CD4-positive, alpha-beta T cell treated with Interleukin-4 for 1 hour (primary cell): ENCODE measurements around the gene HCFC1R1.
A peak's percentile ranks its signal among the peaks of the same experiment; 100 is the strongest.

Experiments
- DNase-seq, 2 donors: peaks; one replicate each; pipeline ENCODE4 v3.0.0-alpha.2; 2020 to 2022

The HCFC1R1 gene

GRCh38 chr16:3017344-3017743 lies 6.4 kb downstream of the HCFC1R1 start:
- no peak for DNase-seq

- DNase-seq, result no peak
These were observed 7.7 kb downstream of the HCFC1R1 start for GRCh38 chr16:3015865-3016521.

- no peak for DNase-seq
These were observed 8.8 kb downstream of the HCFC1R1 start for GRCh38 chr16:3014971-3015370.

DNA sequence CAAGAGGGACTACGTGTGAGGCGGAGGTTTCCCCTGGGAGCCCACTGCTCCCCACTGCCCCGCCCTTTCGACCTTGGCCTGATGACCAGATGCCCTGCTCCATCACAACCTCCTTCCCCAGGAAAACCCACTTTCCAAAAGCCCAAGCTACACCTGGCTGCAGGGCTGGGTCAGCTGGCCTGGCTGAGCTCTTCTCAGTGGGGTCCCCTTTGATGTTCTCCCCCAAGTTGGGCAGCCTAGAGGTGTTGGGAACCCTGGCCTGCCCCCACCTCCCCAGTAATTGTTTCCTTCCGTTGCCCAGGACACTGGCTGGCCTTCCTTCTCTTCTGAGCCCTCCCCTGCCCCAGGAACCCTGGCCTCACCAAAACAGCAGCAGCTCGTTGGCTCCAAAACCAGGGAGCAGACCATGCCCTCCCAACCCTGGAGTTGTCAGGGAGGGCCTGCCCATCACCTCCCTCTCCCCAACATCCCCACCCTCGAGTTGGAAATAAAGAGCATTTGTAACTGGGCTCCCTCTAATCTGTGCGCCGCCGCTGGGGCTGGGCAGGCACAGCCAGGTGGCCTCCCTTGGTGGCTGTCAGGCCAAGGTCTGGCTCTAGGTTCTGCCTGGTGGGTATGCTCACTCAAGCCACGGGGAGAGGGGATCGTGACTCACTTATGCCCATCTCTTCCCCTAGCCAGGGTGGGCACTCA lies 9.6 kb downstream of the HCFC1R1 start:
- DNase-seq, result no peak

DNA sequence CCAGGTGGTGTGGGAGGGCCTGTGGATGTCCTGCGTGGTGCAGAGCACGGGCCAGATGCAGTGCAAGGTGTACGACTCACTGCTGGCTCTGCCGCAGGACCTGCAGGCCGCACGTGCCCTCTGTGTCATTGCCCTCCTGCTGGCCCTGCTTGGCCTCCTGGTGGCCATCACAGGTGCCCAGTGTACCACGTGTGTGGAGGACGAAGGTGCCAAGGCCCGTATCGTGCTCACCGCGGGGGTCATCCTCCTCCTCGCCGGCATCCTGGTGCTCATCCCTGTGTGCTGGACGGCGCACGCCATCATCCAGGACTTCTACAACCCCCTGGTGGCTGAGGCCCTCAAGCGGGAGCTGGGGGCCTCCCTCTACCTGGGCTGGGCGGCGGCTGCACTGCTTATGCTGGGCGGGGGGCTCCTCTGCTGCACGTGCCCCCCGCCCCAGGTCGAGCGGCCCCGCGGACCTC lies 10.2 kb downstream of the HCFC1R1 start:
- no peak for DNase-seq

DNA sequence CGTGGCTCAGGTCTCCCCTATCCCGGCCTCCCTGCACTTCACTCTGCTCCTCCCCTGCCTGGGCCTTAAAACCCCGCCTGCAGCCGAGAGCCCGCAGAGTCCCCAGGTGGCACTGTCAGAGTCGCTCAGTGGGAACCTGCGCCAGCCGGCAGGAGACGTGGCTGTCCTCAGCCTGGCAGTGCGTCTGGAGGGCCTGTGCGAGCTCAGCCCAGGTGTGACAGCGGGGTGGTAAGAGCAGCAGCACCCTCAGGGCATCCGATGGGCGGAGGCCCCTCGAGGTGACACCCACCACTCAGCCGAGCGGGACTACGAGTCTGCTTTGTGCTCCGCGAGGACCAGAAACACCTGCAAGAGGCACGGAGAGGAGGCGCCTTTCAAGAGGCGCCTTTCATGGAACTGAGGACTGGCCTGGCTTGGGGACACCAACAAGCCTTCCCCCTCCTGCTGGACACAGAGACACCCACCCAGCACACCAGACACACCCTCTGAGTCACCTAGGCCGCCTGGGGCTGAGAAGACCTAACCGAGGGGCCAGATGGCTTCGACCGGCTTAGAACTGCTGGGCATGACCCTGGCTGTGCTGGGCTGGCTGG lies 10.8 kb downstream of the HCFC1R1 start, which contains the start of gene CLDN9:
TSS of gene CLDN9 (plus strand) at position 96 of the 593 bp plus-strand sequence. CDS start at position 536, 440 bp downstream.
- no peak for DNase-seq

GRCh38 chr16:3012246-3012645 lies 11.5 kb downstream of the HCFC1R1 start:
- no peak for DNase-seq

- DNase-seq, result no peak
These were observed 13.2 kb downstream of the HCFC1R1 start for GRCh38 chr16:3010510-3010909.

DNA sequence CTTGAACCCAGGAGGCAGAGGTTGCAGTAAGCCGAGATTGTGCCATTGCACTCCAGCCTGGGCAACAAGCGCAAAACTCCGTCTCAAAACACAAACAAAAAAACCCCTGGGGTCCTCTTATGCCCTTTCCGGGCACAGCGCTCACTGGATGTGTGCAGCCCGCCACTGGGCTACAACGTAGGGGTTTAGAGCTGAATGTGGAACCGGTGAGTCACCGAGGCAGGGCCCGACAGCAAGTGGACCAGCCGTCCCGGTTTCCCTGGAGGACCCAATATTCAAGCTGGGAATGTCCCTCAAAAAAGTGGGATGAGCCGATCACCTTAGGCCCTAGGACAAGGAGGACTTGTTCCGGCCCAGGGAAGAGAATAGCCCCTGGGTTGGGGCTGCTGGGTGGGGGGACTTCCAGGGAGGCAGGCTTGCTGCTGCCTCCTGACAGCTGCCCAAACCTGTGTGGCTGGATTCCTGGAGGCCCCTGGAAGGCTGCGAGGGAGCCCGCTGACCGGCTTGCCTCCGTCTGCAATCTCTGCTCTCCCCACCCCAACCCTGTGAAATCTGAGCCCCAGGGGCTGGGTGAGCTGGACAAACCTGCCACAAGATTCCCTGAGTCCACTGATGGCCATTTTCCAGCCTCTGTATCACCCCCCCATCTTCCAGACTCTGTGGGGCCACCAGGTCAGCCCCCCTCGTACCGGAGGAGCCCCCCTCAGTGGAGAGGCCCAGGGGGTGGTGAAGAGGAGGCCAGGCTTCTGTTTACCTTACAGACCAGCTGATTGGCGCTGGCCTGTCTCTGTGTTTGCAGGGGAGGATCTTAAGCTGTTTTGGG lies 14.0 kb downstream of the HCFC1R1 start:
- no peak for DNase-seq

DNA sequence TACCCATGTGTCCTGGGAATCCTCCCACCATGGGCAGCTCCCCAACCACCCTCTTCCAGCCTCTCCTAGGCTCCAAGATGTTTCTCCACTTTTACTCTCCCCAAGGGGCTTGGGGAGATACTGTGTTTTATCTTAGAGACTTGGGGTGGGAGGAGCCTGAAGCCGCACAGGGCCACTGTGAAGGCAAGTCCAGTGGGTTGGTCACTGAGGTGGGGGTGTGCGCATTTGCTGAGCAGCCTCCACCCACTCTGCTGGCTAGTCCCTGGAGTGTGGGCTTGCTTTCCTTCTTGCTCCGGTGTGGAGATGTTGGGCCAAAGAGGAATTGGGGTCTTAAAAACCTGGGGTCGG lies 15.1 kb downstream of the HCFC1R1 start:
- no peak for DNase-seq

- DNase-seq, result peak; percentile 30 to 38
These were observed 15.6 kb downstream of the HCFC1R1 start for GRCh38 chr16:3007957-3008689.

DNA sequence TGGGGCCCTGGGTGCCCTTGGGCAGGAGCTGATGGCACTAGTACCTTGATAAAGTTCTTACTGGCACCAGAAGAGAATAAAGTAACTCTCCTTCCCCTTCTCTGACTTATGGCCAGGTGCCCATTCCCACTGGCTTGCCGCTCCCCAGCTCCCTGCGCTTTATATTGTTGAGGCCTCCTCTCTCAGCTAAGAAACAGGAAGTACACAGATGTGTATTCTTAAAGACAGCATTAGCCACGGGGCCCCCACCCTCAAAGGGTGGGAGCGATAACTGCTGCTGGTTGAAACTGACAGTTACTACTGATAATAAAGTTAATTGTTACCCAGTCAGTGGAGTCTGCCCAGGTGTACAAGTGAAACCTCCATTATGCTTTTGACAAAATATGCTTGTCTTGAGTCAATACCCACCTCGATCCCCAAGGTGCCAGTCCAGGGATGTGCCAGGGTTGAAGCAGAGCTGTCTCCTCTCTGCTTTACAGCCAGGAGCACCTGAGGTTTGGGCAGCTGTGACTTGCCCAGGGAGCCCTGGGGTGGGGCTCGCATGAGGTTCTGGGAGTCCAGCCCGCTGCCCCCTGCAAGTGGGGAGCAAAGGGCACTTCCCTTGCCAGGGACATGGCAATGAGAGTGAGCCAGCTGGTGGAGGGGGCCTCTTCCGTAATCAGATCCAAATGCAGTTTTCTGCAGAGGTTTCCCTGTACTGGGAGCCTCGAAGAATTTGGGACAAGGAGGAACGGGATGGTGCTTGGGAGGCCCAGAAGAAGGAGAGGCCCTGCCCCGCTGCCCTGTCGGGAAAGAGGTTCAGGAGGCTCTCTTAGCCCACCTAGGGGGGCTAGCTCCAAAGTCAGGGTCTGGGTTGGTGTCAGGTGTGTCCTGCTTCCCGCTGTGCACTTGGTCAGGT lies 16.4 kb downstream of the HCFC1R1 start:
- no peak for DNase-seq

GRCh38 chr16:3004781-3005284 lies 18.9 kb downstream of the HCFC1R1 start:
- DNase-seq, result no peak

DNA sequence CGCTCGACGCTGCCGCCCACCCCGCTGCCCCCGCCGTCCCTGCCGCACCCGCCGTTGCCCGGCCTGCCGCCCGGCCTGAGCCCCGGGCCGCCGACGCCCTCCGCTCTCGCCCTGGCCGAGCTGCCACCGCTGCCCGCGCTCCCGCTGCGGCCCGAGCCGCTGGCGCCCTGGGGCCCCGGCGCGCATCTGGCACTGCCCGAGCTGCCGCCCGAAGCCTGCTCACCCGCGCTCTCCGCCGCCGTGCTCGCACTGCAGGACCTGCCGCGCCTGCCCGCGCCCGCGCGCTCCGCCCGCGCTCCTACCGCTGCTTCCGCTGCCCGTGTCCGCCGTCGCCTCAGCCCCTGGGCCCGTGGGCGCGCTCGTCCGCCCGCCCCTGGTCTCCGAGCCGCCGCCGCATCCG lies 19.4 kb downstream of the HCFC1R1 start:
- DNase-seq, result no peak

DNA sequence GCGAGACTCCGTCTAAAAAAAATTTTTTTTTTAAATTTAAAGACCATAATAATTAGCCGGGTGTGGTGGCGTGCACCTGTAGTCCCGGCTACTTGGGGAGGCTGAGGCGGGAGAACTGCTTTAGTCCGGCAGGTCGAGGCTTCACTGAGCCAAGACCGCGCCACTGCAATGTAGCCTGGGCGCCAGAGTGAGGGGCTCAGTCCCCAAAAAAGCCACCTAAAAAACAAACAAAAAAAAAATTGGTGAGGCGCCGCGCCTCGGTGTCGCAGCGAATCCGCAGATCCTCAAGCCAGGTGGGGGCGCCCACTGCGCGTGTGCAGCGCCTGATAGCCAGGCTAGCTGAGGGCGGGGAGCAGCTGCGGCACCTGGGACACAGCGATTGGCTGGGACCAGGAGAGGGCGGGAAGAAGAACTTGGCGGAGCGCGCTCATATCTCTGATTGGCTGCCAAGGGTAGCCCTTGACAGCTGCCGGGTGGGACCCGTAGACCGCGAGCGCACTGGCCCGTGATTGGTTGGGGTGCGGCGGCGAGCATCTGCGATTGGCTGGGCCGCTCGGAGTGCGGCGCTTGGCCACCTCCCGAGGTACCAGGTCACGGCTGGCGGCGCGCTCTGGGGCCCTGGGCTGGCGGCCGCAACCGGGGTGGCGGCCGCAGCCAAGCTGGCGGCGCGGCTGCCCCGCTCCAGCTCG lies 20.0 kb downstream of the HCFC1R1 start:
- peak; percentile 99 for DNase-seq

GRCh38 chr16:3001316-3001715 lies 22.4 kb downstream of the HCFC1R1 start:
- DNase-seq, result no peak

DNA sequence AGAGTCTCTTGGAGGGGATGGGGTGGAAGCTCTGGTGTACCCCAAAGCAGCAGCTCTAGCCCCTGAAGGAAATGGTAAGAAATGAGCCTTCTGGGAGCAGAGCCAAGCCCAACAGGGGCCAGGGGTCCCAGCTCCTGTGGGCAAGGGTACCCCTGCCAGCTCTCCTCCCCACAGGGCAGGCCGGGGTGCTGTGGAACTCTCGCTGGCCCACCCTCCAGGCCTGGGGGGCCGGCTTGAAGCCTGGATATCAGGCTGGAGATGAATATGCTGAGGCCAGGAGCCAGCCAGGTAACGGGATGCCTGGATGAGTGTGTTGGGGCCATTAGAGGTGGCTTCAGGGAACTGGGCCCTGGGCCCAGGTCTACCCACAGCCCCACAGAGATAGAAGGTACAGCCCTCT lies 23.2 kb downstream of the HCFC1R1 start:
- DNase-seq, result no peak

GRCh38 chr16:2999929-3000328 lies 23.8 kb downstream of the HCFC1R1 start:
- DNase-seq, result no peak

DNA sequence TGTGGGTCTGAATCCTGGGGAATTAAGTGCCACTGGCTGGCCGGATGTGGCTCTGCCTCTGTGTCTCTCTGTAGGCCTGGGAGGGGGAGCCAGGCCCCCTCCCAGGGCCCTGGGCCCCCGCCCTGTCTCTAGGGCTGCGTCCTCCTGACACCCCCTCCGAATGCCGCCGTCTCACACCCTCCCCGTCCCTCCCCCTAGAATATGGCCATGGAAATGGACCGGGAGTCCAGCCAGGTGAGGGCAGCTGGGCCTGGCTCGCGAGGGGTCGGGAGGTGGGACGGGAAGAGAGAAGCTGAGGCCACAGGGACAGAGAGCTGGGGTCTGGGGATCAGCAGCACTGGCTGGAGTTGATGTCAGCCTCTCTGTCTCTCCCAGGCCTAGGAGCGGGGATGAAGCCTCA lies 27.4 kb downstream of the HCFC1R1 start:
- no peak for DNase-seq

GRCh38 chr16:2992383-2993081 lies 31.2 kb downstream of the HCFC1R1 start:
- no peak for DNase-seq
